Measurements from ENCODE around the gene TINAGL1.
A peak's percentile ranks its signal among the peaks of the same experiment; 100 is the strongest.

Gene TINAGL1, protein sequence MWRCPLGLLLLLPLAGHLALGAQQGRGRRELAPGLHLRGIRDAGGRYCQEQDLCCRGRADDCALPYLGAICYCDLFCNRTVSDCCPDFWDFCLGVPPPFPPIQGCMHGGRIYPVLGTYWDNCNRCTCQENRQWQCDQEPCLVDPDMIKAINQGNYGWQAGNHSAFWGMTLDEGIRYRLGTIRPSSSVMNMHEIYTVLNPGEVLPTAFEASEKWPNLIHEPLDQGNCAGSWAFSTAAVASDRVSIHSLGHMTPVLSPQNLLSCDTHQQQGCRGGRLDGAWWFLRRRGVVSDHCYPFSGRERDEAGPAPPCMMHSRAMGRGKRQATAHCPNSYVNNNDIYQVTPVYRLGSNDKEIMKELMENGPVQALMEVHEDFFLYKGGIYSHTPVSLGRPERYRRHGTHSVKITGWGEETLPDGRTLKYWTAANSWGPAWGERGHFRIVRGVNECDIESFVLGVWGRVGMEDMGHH

DNA sequence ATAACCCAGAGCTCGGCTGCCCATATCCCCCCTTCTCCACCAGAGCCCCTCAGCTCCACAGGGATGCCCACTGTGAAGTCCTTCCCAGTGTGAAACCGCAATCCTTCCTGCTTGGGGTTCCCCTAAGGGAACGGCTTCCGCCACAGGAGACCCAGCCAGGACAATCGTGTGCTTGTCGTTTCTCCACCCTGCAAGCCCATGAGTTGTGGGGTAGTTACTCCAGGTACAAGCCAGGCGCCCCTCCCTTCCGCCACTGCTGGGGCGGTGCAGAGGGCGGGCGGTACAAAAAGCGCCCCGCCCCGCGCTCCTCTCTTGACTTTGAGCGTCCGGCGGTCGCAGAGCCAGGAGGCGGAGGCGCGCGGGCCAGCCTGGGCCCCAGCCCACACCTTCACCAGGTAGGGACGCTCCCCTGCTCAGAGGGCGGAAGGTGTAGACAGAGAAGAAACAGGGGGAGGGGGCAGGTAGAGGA lies at the start of gene TINAGL1:
Gene TINAGL1 (plus strand): TSS at position 315 of the 469 bp plus-strand sequence. CDS start 634 bp downstream, outside the sequence.
- DNase-seq: peak; percentile 33

DNA sequence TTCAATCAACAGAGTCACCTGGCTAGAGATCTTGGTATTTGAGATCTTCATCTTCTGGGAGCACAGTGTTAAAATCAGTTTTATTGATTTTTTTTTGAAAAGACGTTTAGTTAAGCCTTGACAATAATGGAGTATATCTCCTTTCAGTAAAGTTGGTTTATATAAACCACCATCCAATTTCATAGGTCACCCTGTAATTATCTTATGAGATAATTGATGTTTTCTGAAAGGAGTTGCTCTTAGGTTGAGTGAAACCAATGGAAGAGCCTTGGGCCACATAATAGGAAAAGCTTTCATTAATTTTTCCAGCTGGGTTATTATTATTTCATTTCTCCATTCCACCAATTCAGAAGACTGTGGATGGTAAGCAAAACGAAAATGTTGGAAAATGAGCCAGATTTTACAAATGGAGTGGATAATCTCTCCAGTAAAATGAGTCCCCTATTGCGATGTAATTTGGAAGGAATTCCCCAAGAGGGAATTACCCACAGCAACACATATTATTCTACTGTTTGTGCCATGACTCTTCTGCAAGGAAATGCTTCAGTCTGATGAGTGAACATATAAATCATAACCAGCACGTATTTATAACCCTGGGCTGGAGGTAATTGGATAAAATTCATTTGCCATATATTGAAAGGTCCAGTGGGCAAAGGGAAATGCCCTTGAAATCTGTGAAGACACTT lies 46.2 kb upstream of the TINAGL1 start:
- DNase-seq: no peak

DNA sequence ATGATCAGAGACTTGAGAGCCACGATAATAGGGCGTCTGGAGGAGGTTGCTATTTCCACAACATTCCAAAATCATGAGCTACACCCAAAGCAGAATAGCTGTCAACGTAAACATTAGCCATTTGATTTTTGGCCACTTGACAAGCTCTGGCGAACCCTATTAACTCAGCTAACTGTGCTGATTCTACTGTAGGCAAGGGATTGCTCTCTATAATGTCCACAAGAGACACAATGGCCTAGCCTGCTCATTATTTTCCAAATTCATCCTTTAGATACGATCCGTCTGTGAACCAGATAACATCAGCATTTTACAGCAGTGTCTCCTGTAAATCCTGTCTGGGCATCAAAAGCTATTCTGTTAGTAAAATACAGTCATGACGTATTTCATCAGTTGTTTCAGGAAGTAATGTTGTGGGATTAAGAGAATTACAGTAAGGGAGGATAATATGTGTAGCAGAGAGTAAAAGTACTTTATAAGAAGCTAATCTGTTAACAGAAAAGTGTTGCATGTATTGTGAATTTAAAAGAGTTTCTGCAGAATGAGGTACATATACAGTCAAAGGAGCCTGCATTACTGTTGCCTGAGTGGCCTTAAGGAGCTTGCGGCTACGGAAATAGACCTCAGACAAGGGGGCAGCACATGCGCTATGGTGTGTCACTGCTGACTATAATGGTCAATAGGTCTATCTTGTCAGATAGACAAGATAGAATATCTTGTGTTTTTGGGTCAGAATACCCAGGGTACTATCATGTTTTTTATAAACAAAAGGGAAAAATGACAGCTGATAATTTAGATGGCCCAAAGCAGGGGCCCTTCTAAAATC lies 44.9 kb upstream of the TINAGL1 start:
- peak; percentile 72 for DNase-seq

DNA sequence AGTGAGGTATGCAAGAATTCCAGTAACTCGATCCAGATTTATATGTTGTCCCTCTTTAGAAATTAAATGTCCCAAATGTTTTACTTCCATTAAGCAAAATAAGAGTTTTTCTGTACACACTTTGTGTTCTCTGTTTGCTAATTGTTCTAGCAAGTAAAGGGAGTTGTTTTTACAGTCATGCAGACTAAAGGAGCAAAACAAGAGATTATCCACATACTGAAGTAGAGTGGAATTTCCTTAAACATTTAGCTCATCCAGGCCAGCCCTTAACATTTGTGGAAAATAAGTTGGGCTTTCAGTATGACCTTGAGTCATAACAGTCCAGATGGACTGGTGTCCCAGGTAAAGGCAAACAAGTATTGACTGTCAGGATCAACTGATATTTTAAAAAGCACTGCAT lies 44.1 kb upstream of the TINAGL1 start:
- DNase-seq: no peak

DNA sequence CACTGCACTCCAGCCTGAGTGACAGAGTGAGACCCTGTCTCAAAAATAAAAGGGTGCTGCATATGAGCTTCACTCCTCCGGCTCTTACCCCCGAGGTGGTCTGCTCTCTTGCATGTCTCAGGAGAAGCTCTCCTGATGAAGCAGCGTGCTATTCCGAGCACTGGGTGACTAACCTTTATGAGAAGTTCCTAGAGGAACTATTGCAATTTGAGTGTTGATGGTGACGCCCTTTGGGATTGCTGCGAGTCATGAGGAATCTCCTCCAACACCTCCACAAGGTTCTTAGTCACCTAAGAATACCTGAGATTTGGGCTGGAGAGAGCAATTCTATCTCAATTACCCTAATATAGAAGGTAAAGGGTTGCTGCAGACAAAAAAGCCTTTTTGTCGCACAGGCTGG lies 40.8 kb upstream of the TINAGL1 start:
- DNase-seq: no peak

DNA sequence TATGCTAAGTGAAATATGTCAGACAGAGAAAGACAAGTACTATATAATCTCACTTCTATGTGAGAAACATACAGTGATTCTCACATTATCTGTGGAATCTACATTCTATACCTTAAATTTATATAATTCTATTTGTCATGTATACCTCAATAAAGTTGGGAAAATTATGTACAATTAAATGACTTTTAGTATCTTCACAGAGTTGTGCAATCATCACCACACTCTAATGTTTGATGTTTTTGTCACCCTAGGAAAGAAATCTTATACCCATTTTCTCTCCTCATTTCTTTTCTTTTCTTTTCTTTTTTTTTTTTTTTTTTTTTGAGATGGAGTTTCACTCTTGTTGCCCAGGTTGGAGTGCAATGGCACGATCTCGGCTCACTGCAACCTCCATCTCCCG lies 37.0 kb upstream of the TINAGL1 start:
- no peak for DNase-seq

DNA sequence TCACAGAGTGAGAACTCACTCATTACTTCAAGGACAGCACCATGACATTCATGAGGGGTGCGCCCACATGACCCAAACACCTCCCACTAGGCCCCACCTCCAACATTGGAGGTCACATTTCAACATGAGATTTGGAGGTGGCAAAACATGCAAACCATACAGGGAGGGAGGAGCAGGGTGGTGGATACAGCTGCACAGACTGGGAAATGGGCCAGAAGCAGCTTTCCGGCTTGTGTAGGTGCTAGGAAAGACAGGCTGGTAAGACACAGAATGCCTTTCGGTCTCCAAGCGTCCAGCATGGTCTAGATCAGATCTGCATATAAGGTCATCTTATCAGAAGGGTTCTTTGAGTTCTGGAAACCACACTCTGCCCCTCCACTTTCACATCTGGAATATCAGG lies 35.1 kb upstream of the TINAGL1 start:
- no peak for DNase-seq

DNA sequence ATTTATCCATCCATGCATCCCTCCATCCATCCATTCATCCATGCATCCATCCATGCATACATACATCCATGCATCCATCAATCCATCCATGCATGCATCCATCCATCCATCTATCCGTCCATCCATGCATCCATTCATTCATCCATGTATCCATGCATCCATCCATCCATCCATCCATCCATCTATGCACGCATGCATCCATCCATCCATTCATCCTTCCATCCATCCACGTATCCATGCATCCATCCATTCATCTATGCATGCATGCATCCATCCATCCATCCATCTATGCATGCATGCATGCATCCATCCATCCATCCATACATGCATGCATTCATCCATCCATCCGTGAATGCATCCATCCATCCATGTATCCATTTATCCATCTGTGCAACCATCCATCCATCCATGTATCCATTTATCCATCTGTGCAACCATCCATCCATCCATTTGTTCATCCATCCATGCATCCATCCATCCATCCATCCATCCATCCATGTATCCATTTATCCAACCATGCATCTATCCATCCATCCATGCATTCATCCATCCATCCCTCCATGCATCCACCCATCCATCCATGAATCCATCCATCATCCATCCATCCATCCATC lies 30.3 kb upstream of the TINAGL1 start:
- no peak for DNase-seq

DNA sequence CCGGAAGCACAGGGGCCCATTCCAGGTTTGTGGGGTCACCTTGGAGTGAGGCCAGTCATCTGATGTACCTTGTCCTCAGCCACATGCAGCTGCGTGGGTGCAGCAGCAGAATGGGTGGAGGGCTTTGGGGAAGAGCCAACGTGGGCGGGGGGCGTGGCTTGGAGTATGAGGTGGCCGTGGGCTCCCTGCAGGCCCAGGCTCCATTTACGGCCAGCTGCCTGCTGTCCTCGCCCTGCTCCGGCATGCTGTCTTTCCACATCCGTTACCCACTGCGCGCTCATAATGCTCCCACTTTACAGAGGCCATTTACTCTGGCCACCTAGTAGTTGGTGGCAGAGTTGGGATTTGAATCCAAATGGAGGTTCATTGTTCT lies 27.8 kb upstream of the TINAGL1 start:
- DNase-seq: no peak

DNA sequence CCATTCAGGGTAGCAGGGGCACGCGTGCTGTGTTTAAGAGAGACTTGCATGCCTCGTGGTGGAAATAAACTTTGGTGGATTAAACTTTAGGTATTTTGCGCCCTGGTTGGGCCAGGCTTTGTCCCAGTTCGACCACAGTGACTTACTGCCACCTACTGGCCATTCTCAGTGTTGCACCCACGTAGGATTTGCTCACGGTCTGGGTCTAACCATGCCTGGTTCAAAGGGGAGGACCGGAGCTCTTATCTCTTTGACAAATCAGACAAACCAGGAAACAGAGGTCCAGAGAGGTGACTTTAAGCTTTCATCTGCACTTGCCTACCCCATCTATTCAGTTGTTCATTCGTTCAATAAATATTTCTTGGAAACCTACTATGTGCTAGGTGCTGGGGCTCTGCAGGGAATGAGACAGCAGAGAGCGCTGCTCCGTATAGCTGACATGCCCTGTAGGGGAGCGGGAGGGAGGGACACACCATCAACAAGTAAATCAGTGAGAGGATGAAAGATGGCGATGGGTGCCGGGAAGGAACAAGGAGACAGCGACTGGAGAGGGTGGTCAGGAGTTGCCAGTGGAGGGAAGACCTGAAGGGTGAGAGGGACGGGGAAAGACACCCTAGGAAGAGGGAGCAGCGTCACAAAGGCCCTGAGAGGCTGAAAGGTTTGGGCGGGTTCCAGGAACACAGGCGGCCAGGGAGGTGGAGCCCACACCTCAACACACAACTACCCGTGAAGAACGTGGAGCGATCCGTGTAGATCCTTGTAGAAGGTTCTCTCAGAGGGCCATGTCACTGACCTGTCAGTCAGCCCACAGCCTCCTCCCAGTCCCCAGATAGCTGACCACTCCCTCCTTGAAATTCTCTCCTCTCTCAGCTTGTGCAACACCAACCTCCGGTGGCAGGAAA lies 27.2 kb upstream of the TINAGL1 start:
- DNase-seq: peak; percentile 99

DNA sequence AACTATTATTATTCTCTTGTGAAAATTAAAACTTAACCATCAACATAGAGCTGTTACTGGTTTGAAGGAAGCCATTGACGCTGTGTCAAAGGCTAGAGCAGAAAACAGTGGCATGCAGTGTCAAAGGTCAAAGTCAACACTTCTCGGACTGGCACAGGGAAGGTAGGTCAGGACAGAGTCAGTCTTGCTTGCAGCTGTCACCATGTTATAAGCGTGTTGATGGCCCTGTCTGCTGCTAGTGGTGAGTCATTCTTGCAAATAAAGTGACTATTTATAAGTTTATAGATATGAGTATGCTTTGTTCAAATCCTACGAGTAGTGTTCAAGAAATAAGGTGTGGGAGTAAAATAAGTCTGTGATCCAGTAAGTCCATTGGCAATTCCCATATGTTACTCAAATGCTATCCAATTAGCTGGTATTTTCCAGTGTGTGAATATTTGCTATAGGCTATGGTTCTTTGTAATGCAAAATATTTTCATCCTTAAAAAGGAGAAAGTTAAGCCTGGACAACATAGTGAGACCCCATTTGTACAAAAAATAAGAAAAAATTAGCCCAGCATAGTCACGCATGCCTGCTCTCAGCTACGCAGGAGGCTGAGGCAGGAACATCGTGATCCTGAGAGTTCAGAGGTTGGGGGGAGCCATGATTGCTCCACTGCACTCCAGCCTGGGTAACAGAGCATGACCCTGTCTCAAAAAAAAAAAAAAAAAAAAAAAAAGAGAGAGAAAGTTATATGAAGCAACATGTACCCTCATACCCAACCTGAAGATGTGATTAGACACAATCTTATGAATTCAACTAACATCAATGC lies 26.3 kb upstream of the TINAGL1 start:
- no peak for DNase-seq

DNA sequence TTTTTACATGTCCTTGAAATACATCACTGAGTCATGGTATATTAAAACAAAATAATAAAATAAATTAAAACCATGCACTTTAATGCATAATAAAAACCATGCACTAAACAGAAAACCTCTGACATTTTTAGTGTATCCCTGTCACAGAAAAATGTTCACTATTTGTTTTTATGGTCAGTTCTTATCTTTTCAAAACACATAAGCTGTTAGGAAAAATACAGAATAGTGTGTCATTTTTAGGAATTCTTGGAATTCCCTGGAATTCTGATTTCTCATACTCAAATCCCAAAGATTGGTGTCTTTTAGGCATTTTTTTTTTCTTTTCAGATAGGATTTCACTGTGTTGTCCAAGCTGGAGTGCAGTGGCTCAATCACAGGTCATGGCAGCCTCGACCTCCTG lies 25.1 kb upstream of the TINAGL1 start:
- no peak for DNase-seq

DNA sequence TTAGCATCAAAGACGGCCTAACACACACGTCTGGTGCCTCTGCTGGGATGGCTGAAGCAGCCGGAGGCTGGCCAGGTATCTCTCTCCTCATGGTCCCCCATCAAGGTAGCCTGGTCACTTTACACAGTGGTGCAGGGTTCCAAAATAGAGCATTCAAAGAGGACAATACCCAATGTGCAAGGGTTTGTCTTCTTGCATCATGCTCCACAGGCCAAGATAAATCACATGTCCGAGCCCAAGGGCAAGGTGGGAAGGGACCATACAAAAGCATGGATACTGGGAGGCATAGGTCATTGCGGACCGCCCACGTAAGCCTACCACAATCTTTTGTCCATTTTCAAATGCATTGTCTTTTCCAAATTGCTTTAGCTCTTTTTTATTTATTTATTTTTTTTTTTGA lies 23.8 kb upstream of the TINAGL1 start:
- no peak for DNase-seq

DNA sequence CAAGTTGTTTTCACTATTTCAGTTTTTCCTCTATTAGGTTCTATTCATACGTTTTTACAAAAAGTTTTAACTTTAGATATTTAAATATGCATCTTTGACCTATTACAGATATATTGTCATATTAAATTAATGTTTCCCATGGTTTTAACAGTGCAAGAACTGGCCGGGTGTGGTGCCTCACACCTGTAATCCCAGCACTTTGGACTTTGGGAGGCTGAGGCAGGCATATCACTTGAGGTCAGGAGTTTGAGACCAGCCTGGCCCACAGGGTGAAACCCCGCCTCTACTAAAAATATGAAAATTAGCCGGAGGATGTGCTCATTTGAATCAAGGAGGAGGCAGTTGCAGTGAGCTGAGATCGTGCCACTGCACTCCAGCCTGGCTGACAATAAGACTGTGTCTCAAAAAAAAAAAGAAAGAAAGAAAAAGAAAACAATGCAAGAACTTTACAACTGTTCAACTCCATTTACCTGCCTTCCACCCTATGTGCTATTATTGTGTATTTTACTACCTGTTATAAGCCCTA lies 19.8 kb upstream of the TINAGL1 start:
- no peak for DNase-seq

DNA sequence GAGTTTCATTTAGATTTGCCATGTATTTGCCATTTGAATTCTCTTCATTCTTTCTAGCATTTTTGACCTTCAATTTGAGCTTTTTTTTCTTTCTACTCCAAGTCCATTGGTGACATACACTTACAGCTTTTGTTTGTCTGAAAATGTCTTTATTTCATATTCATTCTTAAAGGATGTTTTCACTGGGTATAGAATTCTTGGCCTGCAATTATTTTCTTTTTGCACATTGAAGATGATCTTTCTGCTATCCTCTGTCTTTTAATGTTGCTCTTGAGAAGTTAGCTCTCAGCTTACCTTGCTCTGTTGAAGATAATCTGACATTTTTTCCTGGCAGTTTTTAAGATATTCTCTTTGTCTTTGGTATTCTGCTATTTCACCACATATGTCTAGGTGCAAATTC lies 16.6 kb upstream of the TINAGL1 start:
- no peak for DNase-seq

DNA sequence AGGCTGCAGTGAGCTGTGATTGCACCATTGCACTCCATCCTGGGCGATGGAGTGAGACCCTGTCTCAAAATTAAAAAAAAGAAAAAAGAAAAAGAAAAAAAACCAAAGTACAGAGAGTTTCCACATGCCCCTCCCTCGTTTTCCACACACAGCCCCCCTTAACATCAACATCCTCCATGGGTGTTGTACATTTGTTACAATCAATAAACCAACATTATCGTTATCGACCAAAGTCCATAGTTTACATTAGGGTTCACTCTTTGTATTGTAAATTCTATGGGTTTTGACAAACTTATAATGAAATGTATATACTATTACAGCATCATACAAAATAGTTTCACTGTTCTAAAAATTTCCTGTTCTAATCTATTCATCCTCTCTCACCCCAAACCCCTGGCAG lies 15.9 kb upstream of the TINAGL1 start:
- no peak for DNase-seq

DNA sequence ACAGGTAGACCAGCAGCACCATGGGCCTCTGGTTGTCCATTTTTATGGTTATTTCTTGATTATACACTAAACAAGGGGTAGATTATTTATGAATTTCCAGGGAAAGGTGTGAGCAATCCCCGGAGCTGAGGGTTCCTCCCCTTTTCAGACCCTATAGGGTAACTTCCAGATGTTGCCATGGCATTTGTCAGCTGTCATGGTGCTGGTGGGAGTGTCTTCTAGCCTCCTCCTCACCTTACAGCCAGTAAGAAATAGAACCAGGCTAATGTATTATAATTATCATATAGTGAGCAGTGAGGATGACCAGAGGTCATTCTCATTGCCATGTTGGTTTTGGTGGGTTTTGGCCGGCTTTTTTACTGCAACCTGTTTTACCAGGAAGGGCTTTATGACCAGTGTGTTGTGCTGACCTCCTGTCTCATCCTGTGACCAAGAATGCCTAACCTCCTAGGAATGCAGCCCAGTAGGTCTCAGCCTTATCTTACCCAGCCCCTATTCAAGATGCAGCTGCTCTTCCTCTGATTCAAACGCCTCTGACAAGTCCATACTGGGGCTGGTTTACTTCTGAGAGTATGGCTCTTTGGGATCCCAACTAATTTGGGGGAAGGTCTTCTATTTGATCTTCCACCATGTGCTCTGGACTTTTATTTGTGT lies 13.5 kb upstream of the TINAGL1 start:
- DNase-seq: no peak

DNA sequence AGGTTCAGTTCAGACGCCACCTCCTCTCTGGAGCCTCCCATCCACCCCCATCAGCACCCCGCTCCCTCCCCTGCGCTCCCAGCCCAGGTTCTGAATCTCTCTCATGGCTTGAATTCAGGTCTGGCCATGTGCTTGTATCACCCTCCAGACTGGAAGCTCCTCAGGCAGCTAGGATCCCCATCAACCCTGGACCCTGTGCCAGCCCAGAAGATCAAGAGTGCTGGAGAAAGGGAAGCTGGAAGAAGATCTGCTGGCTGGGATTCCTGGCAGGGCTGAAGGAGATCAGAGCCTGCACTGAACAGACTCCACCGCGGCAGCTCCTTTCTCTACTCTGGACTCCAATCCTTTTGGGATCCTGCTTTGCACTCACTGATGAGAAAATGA lies 11.7 kb upstream of the TINAGL1 start:
- no peak for DNase-seq

DNA sequence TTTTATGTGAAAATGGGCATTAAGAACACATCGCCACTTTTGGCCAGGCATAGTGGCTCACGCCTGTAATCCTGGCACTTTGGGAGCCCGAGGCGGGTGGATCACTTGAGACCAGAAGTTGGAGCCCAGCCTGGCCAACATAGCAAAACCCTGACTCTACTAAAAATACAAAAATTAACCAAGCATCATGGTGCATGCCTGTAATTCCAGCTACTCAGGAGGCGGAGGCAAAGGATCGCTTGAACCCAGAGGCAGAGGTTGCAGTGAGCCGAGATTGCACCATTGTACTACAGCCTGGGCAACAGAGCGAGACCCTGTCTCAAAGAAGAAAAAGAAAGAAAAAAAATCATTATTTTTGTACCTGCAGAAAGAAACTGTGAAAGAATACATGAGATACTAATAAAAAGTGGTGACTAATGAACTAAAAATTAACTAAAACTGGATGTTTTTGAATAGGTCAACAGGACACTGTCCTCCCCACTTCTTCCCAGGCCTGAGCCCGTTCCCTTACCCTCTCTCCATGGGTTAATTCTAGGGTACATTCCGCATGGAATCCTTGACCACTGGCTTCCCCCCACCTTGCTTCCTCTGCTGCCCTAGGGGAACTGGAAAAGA lies 8.3 kb upstream of the TINAGL1 start:
- no peak for DNase-seq
